Liver (tissue), 3 donors: ENCODE results near the gene COBL.

Experiments used
- RAD21 ChIP-seq, 2 donors: IDR thresholded peaks; 2 replicates each; pipeline ENCODE4 v1.6.1; 2016; ENCODE audit warnings: antibody characterized with exemption in 2 of 2, mild to moderate bottlenecking in 2 of 2
- YY1 ChIP-seq: IDR thresholded peaks from 2 replicates; pipeline ENCODE4 v1.6.1; 2016; ENCODE audit warnings: antibody characterized with exemption, mild to moderate bottlenecking
- TF ChIP-seq, protein P1 (sequence below): fragments of 150-350 bp; IDR thresholded peaks from 2 replicates; pipeline ENCODE4 v1.5.1; 2017; ENCODE audit warnings: improper control_type of control experiment, low read depth, low read length; ENCODE audit not compliant: missing input control
- donor health status: healthy.
- donor health status: healthy.

DNA sequence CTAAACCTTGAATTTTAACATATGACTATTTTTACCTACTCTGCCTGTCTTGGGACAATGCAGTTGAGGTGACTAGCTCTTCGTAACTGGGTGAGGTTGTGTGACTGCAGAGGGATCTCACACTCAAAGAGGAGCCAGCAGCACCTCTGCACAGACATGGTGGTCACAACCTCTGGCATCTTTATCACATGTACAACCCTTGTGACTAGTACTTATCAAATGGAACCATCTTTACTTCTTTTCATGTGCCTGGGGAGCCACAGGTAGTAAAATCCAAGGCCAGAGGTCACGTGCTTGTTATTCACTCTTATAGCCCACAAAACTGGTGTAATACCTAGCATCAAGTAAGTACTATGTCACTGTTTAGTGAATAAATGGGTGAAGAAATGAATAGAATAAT is 244.3 kb downstream of the COBL start:
- TF ChIP-seq, protein P1, sequence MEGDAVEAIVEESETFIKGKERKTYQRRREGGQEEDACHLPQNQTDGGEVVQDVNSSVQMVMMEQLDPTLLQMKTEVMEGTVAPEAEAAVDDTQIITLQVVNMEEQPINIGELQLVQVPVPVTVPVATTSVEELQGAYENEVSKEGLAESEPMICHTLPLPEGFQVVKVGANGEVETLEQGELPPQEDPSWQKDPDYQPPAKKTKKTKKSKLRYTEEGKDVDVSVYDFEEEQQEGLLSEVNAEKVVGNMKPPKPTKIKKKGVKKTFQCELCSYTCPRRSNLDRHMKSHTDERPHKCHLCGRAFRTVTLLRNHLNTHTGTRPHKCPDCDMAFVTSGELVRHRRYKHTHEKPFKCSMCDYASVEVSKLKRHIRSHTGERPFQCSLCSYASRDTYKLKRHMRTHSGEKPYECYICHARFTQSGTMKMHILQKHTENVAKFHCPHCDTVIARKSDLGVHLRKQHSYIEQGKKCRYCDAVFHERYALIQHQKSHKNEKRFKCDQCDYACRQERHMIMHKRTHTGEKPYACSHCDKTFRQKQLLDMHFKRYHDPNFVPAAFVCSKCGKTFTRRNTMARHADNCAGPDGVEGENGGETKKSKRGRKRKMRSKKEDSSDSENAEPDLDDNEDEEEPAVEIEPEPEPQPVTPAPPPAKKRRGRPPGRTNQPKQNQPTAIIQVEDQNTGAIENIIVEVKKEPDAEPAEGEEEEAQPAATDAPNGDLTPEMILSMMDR = no peak
- TF ChIP-seq YY1 (no peak), RAD21 (IDR thresholded peaks at IDR 0.05) (no peak)
